HEK293 (cell line): ENCODE data around the gene ARHGAP27.

Experiments used
- CTCF ChIA-PET: fragments of 350-600 bp; formaldehyde crosslinking; extraction: SDS; loops from one replicate; lab custom pipeline; 2021; ENCODE audit warnings: antibody characterized with exemption; lab: Yijun Ruan, JAX
- POLR2A ChIA-PET: fragments of 300-600 bp; formaldehyde crosslinking; extraction: SDS; loops from one replicate; lab custom pipeline; 2020; ENCODE audit warnings: antibody characterized with exemption, inconsistent platforms; lab: Yijun Ruan, JAX
- H3K27ac ChIP-seq: fragments of 200-500 bp; sonication (Bioruptor generic); 2 replicates; pipeline ENCODE4 v1.5.1; 2014; ENCODE audit warnings: low read depth, low read length, control low read depth, inconsistent platforms; ENCODE audit errors: extremely low read depth
- H3K36me3 ChIP-seq, 2 experiments: fragments of 200-500 bp in 1 of 2; sonication (Bioruptor generic) in 1 of 2; 1 replicate in 1 of 2; 2 replicates in 1 of 2; pipeline ENCODE4 v1.5.1; 2014 to 2017; ENCODE audit warnings: inconsistent platforms in 2 of 2, low read length in 2 of 2; ENCODE audit not compliant: control insufficient read depth in 2 of 2, insufficient read depth in 1 of 2
- H3K4me1 ChIP-seq: fragments of 200-500 bp; sonication (Bioruptor generic); 2 replicates; pipeline ENCODE4 v1.5.1; 2014; ENCODE audit warnings: mild to moderate bottlenecking, low read length, inconsistent platforms; ENCODE audit not compliant: control insufficient read depth, insufficient read depth
- H3K4me3 ChIP-seq: 2 replicates; pipeline ENCODE4 v1.5.1; 2011; ENCODE audit warnings: low read depth, mild to moderate bottlenecking, control low read depth, low read length, moderate library complexity
- H3K9me3 ChIP-seq: fragments of 200-500 bp; sonication (Bioruptor generic); 2 replicates; pipeline ENCODE4 v1.5.1; 2014; ENCODE audit warnings: low read depth, low read length, inconsistent platforms; ENCODE audit not compliant: control insufficient read depth, insufficient read depth
- FEZF1 ChIP-seq: fragments of 450-650 bp; formaldehyde crosslinking; IDR thresholded peaks from 2 replicates; pipeline ENCODE4 v1.5.1; 2016; ENCODE audit warnings: missing biosample characterization, missing genetic modification characterization
- HOXD13 ChIP-seq: sonication (generic); formaldehyde crosslinking; IDR thresholded peaks from 2 replicates; pipeline ENCODE4 v1.8.0; 2022; ENCODE audit warnings: missing genetic modification reagents, borderline replicate concordance
- KLF7 ChIP-seq: fragments of 450-650 bp; formaldehyde crosslinking; IDR thresholded peaks from 2 replicates; pipeline ENCODE4 v1.5.1; 2016; ENCODE audit warnings: missing biosample characterization, missing genetic modification characterization, borderline replicate concordance
- MZF1 ChIP-seq: fragments of 450-650 bp; formaldehyde crosslinking; IDR thresholded peaks from 2 replicates; pipeline ENCODE4 v1.5.1; 2017; ENCODE audit warnings: missing biosample characterization, missing genetic modification characterization, borderline replicate concordance
- SALL2 ChIP-seq: fragments of 450-650 bp; formaldehyde crosslinking; IDR thresholded peaks from 2 replicates; pipeline ENCODE4 v1.5.0; 2017; ENCODE audit warnings: missing biosample characterization, mild to moderate bottlenecking, missing genetic modification characterization, borderline replicate concordance
- SP2 ChIP-seq: fragments of 450-650 bp; formaldehyde crosslinking; IDR thresholded peaks from 2 replicates; pipeline ENCODE4 v1.5.1; 2016; ENCODE audit warnings: missing biosample characterization, missing genetic modification characterization
- TRIM28 ChIP-seq: IDR thresholded peaks from 2 replicates; pipeline ENCODE4 v1.6.1; 2011; ENCODE audit warnings: low read length, control low read depth, borderline replicate concordance
- YY1 ChIP-seq: fragments of 450-650 bp; formaldehyde crosslinking; IDR thresholded peaks from 2 replicates; pipeline ENCODE4 v1.5.1; 2018; ENCODE audit warnings: missing biosample characterization, missing genetic modification characterization
- ZBTB17 ChIP-seq: fragments of 450-650 bp; formaldehyde crosslinking; IDR thresholded peaks from 2 replicates; pipeline ENCODE4 v1.5.1; 2016; ENCODE audit warnings: missing biosample characterization, missing genetic modification characterization
- ZNF10 ChIP-seq: fragments of 450-650 bp; formaldehyde crosslinking; IDR thresholded peaks from 2 replicates; pipeline ENCODE4 v1.5.1; 2017; ENCODE audit warnings: missing biosample characterization, missing genetic modification characterization
- ZNF169 ChIP-seq: fragments of 450-650 bp; formaldehyde crosslinking; IDR thresholded peaks from 2 replicates; pipeline ENCODE4 v1.5.1; 2016; ENCODE audit warnings: missing biosample characterization, missing genetic modification characterization
- ZNF184 ChIP-seq: fragments of 450-650 bp; IDR thresholded peaks from 2 replicates; pipeline ENCODE4 v1.5.1; 2018; ENCODE audit warnings: missing biosample characterization, mild to moderate bottlenecking, missing genetic modification characterization
- ZNF2 ChIP-seq: fragments of 450-650 bp; formaldehyde crosslinking; IDR thresholded peaks from 2 replicates; pipeline ENCODE4 v1.5.1; 2016; ENCODE audit warnings: missing biosample characterization, missing genetic modification characterization
- ZNF221 ChIP-seq: fragments of 450-650 bp; formaldehyde crosslinking; IDR thresholded peaks from 2 replicates; pipeline ENCODE4 v1.5.1; 2017; ENCODE audit warnings: missing biosample characterization, missing genetic modification characterization, borderline replicate concordance
- ZNF302 ChIP-seq: fragments of 450-650 bp; formaldehyde crosslinking; IDR thresholded peaks from 2 replicates; pipeline ENCODE4 v1.5.1; 2016; ENCODE audit warnings: missing biosample characterization, missing genetic modification characterization, low read depth
- ZNF394 ChIP-seq: fragments of 450-650 bp; formaldehyde crosslinking; IDR thresholded peaks from 2 replicates; pipeline ENCODE4 v1.5.1; 2016; ENCODE audit warnings: missing biosample characterization, missing genetic modification characterization, mild to moderate bottlenecking, moderate library complexity, borderline replicate concordance
- ZNF501 ChIP-seq: fragments of 450-650 bp; formaldehyde crosslinking; IDR thresholded peaks from 2 replicates; pipeline ENCODE4 v1.5.1; 2016; ENCODE audit warnings: missing biosample characterization, missing genetic modification characterization
- ZNF514 ChIP-seq: fragments of 450-650 bp; formaldehyde crosslinking; IDR thresholded peaks from 2 replicates; pipeline ENCODE4 v1.5.1; 2016; ENCODE audit warnings: missing biosample characterization, missing genetic modification characterization
- ZNF626 ChIP-seq: fragments of 450-650 bp; sonication (Bioruptor Pico); formaldehyde crosslinking; IDR thresholded peaks from 2 replicates; pipeline ENCODE4 v1.5.1; 2018; ENCODE audit warnings: missing biosample characterization, missing genetic modification characterization, inconsistent platforms
- ZNF677 ChIP-seq: fragments of 450-650 bp; IDR thresholded peaks from 2 replicates; pipeline ENCODE4 v1.5.0; 2018; ENCODE audit warnings: missing biosample characterization, mild to moderate bottlenecking, missing genetic modification characterization, moderate library complexity
- ZNF704 ChIP-seq: fragments of 450-650 bp; formaldehyde crosslinking; IDR thresholded peaks from 2 replicates; pipeline ENCODE4 v1.5.1; 2016; ENCODE audit warnings: missing biosample characterization, missing genetic modification characterization
- ZNF747 ChIP-seq: fragments of 450-650 bp; formaldehyde crosslinking; IDR thresholded peaks from 2 replicates; pipeline ENCODE4 v1.5.1; 2016; ENCODE audit warnings: missing biosample characterization, missing genetic modification characterization
- ZNF785 ChIP-seq: fragments of 450-650 bp; formaldehyde crosslinking; IDR thresholded peaks from 2 replicates; pipeline ENCODE4 v1.5.1; 2016; ENCODE audit warnings: missing biosample characterization, missing genetic modification characterization
- ZNF837 ChIP-seq: fragments of 450-650 bp; formaldehyde crosslinking; IDR thresholded peaks from 2 replicates; pipeline ENCODE4 v1.5.1; 2016; ENCODE audit warnings: missing biosample characterization, missing genetic modification characterization
- TF ChIP-seq, protein P1 (sequence below): fragments of 450-650 bp; formaldehyde crosslinking; IDR thresholded peaks from 2 replicates; pipeline ENCODE4 v1.5.1; 2017; ENCODE audit warnings: missing biosample characterization, missing genetic modification characterization

ARHGAP27 gene

GRCh38 chr17:45423975-45424335 is 8.7 kb downstream of the ARHGAP27 start:
- CTCF ChIA-PET: interaction anchor here (0.6 to 8.6 kb wide), 5 partner anchors 28 to 208 kb away, joined by 3 to 201 read pairs (median 5); no protein-coding TSS in a partner anchor
- Histone ChIP-seq H3K4me1 (peaks cover 15% of the 10 kb centered on the region), H3K4me3 (no peak overlapping the region), H3K36me3 (no peaks in the 10 kb centered on the region), H3K9me3 (no peaks in the 10 kb centered on the region), H3K27ac (no peak overlapping the region)
- no peak for TF ChIP-seq FEZF1
- TF ChIP-seq YY1 (tag by site-specific recombination): no peak
- TF ChIP-seq ZNF501 (tag by site-specific recombination): no peak
- POLR2A ChIA-PET: interaction anchor here (0.8 to 1.5 kb wide), 2 partner anchors 19 to 164 kb away, joined by 3 read pairs; no protein-coding TSS in a partner anchor

DNA sequence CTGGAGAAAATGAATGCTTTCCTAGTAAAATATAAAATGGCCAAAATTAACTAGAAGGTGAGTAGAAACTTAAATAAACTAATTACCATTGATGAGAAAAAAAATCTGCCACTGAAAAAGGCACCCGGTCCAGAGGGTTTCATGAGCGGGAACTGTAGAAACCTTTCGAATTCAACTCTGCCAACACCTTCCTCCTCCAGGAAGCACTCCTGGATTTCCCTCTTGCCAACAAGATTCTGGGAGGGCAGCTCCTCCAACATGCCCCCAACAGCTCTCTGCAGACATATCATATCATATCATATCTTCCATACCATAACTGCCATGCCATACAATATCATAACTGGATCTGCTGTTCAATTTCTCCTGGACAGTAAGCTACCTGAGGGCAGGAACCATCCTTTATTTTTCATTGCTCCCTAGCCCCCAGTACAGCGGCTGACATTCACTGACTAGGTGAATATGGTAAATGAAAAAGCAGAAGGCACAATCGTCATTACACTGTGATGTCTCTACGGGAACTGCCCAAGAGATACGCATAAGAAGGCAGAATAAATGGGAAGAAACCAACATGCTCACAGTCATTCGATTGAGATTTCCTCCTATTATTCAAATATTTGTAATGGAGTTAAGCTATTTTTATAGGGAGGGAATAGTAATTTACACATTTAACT is 9.2 kb downstream of the ARHGAP27 start:
- no peak for TF ChIP-seq ZNF169 (tag by site-specific recombination)
- TF ChIP-seq ZNF394 (tag by site-specific recombination): no peak
- no peak for TF ChIP-seq ZNF704
- no peak for TF ChIP-seq ZNF785
- TF ChIP-seq ZBTB17 (tag by site-specific recombination): no peak
- TF ChIP-seq ZNF514 (tag by site-specific recombination): no peak
- TF ChIP-seq KLF7 (tag by site-specific recombination): no peak
- TF ChIP-seq ZNF184 (tag by site-specific recombination): no peak
- TF ChIP-seq MZF1: no peak
- TF ChIP-seq ZNF2 (tag by site-specific recombination): no peak
- TF ChIP-seq FEZF1: no peak
- TF ChIP-seq ZNF677 (tag by site-specific recombination): no peak
- TF ChIP-seq, protein P1, sequence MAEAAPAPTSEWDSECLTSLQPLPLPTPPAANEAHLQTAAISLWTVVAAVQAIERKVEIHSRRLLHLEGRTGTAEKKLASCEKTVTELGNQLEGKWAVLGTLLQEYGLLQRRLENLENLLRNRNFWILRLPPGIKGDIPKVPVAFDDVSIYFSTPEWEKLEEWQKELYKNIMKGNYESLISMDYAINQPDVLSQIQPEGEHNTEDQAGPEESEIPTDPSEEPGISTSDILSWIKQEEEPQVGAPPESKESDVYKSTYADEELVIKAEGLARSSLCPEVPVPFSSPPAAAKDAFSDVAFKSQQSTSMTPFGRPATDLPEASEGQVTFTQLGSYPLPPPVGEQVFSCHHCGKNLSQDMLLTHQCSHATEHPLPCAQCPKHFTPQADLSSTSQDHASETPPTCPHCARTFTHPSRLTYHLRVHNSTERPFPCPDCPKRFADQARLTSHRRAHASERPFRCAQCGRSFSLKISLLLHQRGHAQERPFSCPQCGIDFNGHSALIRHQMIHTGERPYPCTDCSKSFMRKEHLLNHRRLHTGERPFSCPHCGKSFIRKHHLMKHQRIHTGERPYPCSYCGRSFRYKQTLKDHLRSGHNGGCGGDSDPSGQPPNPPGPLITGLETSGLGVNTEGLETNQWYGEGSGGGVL (tag by site-specific recombination): no peak
- no peak for TF ChIP-seq ZNF747
- peaks cover 15% of the 10 kb centered on the region for H3K4me1 ChIP-seq
- ChIA-PET CTCF (interaction anchor here (0.6 to 8.6 kb wide), 4 partner anchors 28 to 217 kb away, joined by 3 to 201 read pairs (median 4); no protein-coding TSS in a partner anchor), POLR2A (no interaction called here)
- no peak overlapping the region for H3K4me3 ChIP-seq
- H3K9me3 ChIP-seq: no peaks in the 10 kb centered on the region
- no peaks in the 10 kb centered on the region for H3K36me3 ChIP-seq
- H3K27ac ChIP-seq: no peak overlapping the region

DNA sequence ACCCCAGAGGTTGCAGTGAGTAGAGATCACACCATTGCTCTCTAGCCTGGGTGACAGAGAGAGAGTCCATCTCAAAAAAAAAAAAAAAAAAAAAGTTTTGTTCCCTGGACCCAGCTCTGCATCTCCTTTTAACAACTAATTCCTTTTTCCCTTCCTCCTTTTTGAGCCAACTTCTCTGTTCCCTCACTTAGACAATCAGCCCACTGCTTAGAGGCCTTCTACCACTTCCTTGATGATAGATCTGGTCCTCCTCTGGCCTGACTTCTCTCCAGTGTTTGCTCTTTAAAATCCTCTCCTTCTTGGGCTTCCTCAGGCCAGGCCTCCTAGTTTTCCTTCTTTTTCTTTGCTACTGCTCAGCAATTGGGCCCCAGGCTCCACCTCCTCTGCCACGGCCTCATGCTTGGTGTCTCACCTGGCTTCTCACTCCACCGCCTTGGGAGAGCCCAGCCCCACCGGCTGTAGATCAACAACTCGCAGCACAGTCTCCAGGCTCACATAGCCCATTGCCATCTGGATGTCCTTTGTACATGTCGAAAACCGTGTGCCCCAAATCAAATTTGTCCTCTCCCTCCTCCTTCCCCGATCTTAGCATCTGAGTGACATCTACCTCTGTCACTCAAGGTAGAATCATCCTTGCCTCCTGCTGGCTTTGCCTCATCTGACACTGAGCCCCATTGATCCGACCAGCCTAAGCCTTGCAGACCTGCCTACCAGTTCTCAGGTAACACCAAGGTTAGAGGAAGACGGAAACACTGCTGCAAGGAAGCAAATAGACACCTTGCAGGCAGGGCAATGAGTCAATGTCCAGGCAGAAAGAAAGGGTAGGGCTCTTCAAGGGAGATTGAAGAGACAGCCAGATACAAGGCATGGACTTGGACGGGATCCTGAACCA is 17.4 kb downstream of the ARHGAP27 start:
- Histone ChIP-seq H3K4me3 (no peak overlapping the region), H3K27ac (no peak overlapping the region), H3K4me1 (peaks cover 2% of the 10 kb centered on the region; the same call in 1 of the 2 replicates), H3K9me3 (no peaks in the 10 kb centered on the region), H3K36me3 (no peaks in the 10 kb centered on the region; a peak in 1 of 3 replicates)
- CTCF ChIA-PET: interaction anchor here (0.6 to 3.5 kb wide), 5 partner anchors 10 to 280 kb away, joined by 3 to 15 read pairs (median 3); partner anchors contain the start of gene ACBD4
- no peak for TF ChIP-seq ZNF221
- TF ChIP-seq ZNF302 (tag by site-specific recombination): no peak
- TF ChIP-seq ZNF704: no peak
- TF ChIP-seq ZNF10 (tag by site-specific recombination): no peak
- no peak for TF ChIP-seq SP2 (tag by site-specific recombination)
- no peak for TF ChIP-seq ZNF837 (tag by site-specific recombination)
- no peak for TF ChIP-seq TRIM28
- no peak for TF ChIP-seq SALL2 (tag by site-specific recombination)
- TF ChIP-seq ZNF626 (tag by site-specific recombination): no peak
- no peak for TF ChIP-seq HOXD13 (CRISPR knock-in tag)
- TF ChIP-seq, all 188 proteins: peak for 0
- POLR2A ChIA-PET: interaction anchor here (0.5 to 0.7 kb wide), 2 partner anchors 10 to 281 kb away, joined by 3 to 4 read pairs; no protein-coding TSS in a partner anchor
